Measurements from ENCODE around the gene UBE2G1. TPM values are rescaled to one million over a fixed set of nuclear protein-coding genes. Genes with fewer than 3 reads are reported as not detected.

The UBE2G1 gene
- total RNA-seq, 4 donors from 2014 or later = 26.4 to 54.1 (median 35.7) TPM

DNA sequence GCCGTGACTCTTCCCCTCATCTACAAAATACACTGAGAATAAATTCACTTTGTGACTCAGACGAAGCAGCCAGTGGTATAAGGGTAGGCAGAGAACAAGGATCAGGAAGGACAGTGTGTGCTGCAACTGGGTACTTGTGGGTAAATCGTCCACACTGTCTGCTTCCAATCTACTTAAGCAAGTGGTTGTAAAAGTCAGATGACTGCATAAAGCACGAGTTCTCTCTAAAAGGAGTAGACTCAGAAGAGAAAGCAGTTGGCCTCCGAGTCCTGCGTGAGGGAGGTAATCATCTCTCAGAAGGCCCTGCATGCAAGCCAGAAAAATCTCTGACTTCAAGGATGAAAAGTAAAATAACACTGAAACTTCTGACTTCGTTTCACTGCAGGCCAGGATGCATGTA lies 145.8 kb downstream of the UBE2G1 start:
- peak overlapping the region in 2 of 4 donors; percentile 2 to 76 for H3K27ac ChIP-seq
- DNase-seq = no peak

More for the DNA sequence above, 145.8 kb downstream of the UBE2G1 start:
- Histone ChIP-seq H3K27me3 (no peaks in the 10 kb centered on the region), H3K4me3 (no peak overlapping the region), H3K4me1 (no peaks in the 10 kb centered on the region), H3K9me3 (no peaks in the 10 kb centered on the region), H3K36me3 (peaks cover 0 to 29% (median 0%) of the 10 kb centered on the region in 3 donors)
- TF ChIP-seq POLR2A (IDR thresholded peaks at IDR 0.05) = no peak
- TF ChIP-seq, protein P1, sequence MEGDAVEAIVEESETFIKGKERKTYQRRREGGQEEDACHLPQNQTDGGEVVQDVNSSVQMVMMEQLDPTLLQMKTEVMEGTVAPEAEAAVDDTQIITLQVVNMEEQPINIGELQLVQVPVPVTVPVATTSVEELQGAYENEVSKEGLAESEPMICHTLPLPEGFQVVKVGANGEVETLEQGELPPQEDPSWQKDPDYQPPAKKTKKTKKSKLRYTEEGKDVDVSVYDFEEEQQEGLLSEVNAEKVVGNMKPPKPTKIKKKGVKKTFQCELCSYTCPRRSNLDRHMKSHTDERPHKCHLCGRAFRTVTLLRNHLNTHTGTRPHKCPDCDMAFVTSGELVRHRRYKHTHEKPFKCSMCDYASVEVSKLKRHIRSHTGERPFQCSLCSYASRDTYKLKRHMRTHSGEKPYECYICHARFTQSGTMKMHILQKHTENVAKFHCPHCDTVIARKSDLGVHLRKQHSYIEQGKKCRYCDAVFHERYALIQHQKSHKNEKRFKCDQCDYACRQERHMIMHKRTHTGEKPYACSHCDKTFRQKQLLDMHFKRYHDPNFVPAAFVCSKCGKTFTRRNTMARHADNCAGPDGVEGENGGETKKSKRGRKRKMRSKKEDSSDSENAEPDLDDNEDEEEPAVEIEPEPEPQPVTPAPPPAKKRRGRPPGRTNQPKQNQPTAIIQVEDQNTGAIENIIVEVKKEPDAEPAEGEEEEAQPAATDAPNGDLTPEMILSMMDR (IDR thresholded peaks at IDR 0.05) = no peak

Small RNA genes within 50 kb of the gene (small RNA-seq; reads per million reads assigned to genes)
- gene RN7SL774P = 0 reads per million in 2 donors

Other genes with a start within 250 kb of the UBE2G1 start
- gene ZZEF1, start 223.6 kb downstream of the UBE2G1 start, total RNA-seq = 100 to 1,000 TPM; 167 to 754 (median 598) TPM
- gene CYB5D2, start 223.5 kb downstream of the UBE2G1 start, total RNA-seq = 10 to 100 TPM; 15.7 to 39.9 (median 25.3) TPM
- gene ANKFY1, start 102.7 kb downstream of the UBE2G1 start, total RNA-seq = 10 to 100 TPM; 40.8 to 57.1 (median 48.5) TPM
- 1 to 10 TPM in 2 of 4 donors, not detected in 2; 1.1 to 2.0 TPM for gene SPNS3, start 67.3 kb upstream of the UBE2G1 start, total RNA-seq
- 10 to 100 TPM; 12.4 to 81.0 (median 31.9) TPM for gene SPNS2, start 132.2 kb upstream of the UBE2G1 start, total RNA-seq
- gene MYBBP1A, start 188.7 kb upstream of the UBE2G1 start, total RNA-seq = 100 to 1,000 TPM in 2 of 4 donors, 10 to 100 TPM in 2; 27.1 to 244 (median 91.2) TPM
- 100 to 1,000 TPM in 2 of 4 donors, 10 to 100 TPM in 2; 26.4 to 199 (median 119) TPM for gene GGT6, start 193.9 kb upstream of the UBE2G1 start, total RNA-seq
- gene SMTNL2, start 217.9 kb upstream of the UBE2G1 start, total RNA-seq = 1 to 10 TPM in 1 of 4 donors, not detected in 3; 1.2 TPM

All from Peyer's patch (tissue), 4 donors.